GM21381 (cell line): ENCODE measurements around the gene ITK.
A peak's percentile ranks its signal among the peaks of the same experiment; 100 is the strongest.
"Not testable (repeated sequence)": the region's sequence is repeated elsewhere in the genome, so short reads cannot be mapped to it uniquely, and the experiment has no call there.

ENCODE experiments used
- ATAC-seq: cut with Tn5 transposase; IDR thresholded peaks from one replicate; pipeline ENCODE4 v1.9.1; 2021; ENCODE audit warnings: mild to moderate bottlenecking, moderate library complexity; ENCODE audit not compliant: unreplicated experiment

The ITK gene

DNA sequence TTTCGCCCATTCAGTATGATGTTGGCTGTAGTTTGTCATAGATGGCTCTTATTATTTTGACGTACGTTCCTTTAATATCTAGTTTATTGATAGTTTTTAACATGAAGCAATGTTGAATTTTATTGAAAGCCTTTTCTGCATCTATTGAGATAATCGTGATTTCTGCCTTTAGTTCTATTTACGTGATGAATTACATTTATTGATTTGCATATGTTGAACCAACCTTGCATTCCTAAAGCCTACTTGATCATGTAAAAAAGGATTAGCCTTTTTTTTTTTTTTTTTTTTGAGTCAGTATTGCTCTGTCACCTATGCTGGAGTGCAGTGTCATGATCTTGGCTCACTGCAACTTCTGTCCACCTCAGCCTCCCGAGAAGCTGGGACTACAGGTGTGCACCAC, 25.1 kb downstream of the ITK start:
- ATAC-seq = no peak

DNA sequence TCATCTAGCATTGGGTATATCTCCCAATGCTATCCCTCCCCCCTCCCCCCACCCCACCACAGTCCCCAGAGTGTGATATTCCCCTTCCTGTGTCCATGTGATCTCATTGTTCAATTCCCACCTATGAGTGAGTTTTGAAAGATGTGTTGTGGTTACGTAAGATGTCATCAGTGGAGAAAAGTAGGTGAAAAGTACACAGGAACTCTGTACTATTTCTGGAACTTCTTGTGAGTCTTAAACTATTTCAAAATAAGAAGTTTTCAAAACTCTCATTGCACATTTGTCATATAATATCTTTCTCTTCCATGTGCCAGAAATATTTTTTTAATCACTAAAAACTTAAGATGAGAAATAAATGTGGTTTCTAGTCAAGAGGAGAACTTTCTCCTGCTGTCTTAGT, 30.0 kb downstream of the ITK start:
- not testable (repeated sequence) for ATAC-seq

DNA sequence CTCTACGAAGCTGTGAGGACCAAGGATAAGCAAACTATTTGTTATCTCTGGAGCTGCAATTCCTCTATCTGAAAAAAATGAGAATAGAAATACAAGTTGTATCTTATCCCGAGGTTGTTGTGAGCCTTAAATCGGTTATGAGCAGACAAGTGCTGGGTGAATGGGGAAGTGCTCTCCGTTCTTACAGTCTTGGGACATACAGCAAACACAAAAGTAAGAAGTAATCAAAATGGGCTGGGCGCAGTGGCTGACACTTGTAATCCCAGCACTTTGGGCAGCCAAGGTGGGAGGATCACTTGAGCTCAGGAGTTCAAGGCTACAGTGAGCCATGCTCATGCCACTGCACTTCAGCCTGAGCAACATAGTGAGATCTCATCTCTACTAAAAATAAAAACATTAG, 31.7 kb downstream of the ITK start:
- no peak for ATAC-seq

DNA sequence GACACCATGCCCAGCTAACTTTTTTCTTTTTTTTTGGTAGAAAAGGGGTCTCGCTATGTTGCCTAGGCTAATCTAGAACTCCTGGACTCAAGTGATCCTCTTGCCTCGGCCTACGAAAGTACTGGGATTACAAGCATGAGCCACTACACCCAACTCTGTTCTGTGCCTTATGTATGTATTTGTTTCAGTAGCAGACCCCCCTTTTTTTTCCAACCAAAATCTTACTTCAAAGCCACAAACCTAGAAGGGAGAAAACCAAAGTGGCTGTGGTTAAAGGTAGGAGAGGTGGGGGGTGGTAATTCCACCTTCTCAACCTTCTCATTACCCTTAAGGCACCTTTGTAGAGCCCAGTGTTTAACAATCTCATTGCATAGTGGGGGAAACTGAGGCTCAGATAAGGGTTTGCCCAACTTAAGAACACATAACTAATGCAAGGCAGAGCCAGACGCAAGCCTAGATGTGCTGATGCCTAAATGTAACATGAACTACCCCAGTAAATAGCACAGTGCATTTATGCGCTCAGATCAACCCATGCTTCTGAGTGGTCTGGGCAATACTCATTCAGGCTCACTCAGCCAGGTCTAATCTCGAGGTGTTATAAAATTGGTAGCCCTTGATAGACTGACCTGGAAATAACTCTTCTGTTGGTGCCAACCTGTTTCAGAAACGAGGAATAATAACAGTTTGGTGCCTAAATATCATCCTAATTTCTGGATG, 33.0 kb downstream of the ITK start:
- ATAC-seq = no peak

DNA sequence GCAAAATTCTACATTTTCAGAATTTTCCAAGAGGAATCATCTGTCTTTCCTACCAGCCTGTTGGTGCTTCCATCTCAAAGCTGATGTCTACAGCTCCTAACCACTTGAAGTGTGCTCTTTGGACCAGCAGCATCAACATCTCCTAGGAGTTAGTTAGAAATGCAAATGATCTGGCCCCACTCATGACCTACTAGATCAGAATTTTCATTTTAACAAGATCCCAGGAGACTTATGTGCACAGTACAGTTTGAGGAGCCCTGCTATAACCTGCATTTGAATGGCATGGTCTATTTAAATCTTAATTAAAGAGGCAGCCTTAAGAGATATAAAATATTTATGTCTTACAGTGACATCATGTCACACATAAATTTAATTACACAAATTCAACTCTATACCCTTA, 33.8 kb downstream of the ITK start:
- ATAC-seq = no peak

DNA sequence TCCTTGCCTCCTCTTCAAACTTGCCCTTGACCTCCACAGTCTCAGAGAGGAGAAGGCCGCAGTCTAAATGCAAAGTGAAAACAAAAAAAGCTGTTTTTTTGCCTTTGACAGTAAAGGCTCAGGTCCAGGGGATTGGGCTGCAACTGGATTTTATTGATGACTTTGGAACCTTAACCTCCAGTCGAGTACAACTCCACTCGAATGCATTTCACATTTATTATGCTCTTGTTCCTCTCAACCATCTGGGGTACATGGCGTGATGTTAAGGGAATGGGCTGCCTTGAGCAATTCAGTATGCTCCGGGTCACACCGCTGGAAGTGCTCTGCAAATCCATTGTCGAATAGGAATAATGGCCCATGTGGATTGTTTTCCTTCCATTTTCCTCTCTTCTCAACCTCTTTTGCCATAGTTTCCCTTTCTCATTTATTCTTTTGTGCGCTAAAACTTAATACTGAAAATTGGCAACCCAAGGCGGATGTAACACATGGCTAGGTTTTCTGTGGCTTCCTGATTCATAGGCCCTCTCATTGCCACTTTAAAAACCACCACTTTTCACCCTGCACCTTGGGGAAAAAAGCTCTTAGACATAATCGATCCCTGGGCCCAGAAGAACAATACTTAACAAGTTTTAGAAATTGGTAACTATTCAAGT, 34.3 kb downstream of the ITK start:
- ATAC-seq = peak; percentile 32

DNA sequence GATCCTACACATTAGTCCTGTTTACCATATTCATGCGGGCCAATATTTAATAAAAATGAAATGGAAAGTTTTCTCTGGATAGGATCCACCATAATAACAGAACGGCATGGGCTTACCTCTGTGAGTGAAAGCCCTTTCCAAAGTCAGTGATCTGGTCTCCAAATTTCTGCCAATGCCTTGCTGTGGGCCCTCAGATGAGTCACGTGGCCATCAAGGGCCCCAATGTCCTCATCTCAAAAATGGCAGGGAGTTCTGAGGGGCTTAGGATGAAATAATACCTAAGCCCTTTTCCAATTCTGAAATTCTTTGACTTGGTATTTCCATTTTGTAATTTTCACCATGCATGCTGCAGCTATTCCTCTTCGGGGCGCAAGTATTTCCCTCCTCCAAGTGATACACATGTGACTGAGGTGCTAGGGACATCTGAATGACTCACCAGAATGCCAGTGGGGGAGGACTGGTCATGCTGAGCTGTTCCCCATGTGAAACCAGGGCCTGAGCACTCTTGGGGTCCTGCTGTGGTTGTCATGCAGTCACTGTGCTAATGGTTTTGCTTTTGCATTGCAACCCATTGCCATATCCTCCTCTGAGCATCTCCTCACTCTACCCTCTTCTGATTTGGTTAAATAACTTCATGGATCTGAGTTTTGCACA, 35.0 kb downstream of the ITK start:
- peak; percentile 34 for ATAC-seq

DNA sequence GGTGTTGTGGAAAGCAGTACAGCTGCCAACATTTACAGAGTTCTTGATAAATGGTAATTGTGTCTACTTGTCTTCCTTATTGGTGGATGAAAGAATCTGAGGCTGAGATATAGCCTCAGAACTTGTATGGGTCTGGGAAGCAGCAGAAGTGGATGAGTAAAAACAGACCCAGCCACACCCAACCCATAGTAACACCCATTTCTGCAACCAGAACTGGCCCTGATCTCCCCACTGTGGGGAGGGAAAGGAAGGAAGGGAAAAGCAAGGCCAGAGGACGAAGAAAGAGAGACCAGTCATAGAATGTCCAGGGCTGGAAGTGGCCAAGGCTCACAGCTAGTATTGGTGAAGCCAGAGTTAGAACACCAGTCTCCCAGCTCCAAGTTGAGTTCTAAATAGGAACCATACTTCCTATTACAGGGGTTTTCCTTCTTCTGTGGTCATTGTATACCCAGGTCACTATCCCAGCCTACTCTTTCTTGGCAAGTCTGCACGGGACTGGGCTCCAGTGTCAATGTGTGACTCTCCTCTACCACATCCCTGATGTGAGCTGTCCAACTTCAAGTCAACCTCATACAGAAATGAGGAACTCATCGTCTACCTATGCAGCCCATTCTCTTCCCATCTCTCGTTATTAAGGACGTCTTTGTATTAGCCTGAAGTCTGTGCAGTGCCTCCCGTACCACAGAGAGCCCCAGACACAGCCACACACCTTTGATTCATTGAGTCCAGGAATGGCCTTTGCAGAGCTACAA, 35.9 kb downstream of the ITK start:
- no peak for ATAC-seq

DNA sequence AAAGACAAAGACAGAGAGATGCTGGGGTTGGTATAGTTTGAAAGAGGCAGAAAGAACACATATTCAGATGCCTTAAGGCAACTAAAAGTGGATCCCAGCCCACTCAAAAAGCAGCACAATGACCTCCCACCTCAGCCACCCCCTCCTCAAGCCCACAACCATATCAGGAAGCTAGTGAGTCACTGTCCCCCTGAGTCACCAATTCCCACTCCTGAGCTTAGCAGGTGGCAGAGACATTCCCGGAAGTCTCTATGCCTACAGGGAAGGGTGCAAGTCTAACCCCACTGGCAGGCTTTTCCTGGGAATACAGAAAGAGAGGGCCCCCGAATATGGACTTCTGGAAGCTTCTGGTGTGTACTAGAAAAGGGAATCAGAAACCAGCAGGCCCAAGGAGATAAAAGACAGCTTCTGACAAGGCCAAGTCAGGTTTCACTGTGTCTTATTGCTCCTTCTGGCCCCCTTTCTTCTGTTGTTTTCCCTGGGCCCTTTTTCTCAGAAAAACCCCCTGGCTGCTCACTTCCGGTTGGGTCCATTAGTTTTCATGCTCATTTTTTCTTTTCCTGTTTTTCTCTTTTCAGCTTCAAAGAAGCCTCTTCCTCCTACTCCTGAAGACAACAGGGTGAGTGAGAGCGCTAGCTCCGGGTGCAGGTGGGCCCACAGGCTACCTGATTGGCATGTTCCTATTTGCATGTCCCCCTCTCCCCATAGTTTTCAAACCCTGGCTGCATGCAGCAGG, 36.8 kb downstream of the ITK start:
- ATAC-seq = no peak

DNA sequence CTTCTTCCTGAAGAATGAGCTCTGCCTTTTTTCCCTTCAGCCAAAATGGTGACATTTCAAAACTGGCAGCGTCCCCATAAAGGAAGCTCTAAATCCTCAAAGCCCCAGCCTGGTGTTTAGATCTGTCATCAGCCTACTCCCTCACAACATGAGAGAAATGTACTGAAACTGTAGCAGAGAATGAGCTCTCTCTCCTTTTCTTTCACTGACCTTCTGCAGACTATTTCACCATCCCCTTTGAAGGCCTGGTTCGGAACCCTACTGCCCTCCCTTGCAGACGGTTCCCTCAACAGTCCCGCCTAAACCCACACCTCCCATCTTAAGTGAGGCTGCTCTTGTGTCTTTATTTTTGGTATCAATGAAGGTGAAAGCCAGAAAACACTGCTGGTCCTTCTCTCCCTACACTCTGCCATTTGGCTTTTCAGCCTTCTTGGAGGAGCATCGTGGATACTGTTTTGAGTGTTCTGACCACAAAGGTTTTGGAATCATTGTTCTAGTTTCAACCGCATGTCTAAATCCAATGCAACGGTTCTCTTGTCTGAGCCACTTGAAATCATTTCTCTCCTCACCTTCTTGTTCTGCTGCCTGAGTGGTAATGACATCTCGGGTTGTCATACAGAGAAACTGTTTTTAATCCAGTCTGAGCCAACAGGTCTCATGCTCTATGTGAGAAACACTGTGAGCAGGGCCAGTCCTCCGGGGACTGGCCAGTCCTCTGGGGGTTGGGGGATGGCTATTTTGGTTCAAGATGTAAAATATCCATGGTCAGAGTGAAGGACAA, 39.0 kb downstream of the ITK start:
- ATAC-seq = peak; percentile 40

DNA sequence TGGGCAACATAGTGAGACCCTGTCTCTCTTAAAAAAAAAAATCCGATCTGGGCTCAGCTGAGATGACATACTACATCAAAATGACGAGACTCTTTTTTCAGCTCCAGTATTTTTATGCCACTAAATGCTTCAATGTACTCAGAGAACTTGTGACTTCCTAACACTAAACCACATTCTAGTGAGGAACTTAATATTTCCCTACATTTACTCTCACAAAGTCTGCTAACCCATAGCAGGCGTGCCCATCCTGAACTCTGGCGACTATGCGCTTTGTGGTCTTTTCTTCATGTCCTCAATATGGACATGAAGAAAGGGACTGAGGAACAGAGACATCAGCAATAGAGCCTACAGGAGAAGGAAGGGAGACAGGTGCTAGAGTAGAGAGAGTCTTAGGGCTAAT, 41.3 kb downstream of the ITK start:
- ATAC-seq = no peak

DNA sequence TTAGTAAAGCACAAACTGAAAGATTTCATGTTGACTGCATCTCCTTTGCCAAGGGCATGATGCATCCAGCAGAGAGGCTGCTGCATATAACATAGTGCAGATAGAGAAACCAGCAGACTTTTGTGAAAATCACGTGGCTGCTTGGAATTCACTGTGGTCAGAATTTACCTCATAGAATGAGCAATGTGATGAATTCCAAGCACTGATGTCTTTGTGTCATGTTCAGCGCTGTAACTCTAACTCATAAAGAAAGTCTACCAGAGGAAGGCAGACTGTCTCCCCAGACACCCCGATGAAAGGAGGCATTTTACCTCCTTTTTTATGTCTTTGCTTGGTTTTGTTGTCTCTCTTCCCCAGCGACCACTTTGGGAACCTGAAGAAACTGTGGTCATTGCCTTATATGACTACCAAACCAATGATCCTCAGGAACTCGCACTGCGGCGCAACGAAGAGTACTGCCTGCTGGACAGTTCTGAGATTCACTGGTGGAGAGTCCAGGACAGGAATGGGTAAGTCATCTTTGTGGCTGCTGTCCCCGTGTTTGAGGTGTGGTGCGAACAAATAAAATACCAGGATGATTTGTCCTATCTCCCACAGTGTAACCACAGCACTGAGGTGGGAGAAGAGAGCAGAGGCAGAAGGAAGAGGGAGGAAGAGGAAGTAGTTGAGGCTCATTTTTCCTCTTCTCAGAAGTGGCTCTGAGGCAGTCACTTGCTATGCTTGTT, 42.0 kb downstream of the ITK start:
- no peak for ATAC-seq

DNA sequence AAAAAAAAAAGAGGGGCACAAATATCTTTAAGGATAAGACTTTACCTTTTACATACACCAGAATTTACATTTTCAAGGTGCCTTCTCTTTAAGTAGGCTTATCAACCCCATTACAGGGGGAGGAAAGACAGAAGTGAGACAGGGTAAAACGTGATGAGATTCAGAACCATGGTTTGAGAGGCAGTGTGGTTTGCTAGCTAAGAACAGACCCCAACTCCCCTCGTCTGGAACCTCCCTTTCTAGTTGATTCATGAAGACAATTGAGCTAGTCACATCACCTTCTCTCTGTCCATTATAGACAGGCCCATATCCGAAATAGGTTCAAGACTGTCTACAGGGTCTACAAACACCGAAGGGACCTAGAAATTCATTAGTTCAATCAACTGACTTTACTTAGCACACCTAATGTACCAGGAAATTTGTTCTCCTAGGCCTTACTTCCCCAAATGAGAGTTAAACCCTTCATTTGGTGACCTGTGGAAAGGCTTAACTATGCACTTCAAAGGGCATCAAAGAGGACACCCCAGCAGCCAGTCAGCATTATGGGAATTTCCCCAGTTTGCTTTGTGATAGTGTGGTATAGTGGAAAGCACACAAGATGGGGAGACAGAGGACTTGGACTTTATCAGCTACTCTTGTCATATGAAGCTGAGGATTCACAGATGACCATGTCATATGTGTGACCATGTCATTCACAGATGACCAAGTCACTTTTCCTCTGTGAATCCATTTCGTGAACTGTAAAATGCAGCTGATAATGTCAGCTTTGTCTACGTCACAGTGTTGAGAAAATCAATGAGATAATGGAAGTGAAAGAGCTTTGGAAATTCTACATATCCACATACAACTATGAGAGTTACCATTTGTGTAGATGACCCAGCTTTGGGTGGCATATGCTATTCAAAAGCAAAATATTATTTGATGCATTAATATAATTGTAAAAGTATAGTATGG, 45.1 kb downstream of the ITK start:
- ATAC-seq = no peak

DNA sequence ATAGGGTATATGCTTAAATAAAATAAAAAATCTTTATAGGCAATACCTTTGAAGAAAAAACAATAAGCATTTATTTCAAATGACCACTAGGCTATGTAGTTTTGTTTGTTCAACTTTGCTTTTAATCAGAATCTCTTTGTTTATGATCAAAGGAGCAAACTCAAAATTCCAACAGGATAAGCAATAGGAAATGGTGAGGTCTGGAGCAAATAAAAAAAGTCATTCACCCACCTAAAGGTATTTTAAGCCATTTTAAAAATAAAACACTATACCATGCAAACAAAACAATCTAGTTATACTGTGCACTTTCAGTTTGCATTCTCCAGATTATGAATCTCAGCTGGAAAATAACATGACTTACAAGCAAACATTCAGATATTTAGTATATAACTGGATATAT, 50.0 kb downstream of the ITK start:
- ATAC-seq = no peak

DNA sequence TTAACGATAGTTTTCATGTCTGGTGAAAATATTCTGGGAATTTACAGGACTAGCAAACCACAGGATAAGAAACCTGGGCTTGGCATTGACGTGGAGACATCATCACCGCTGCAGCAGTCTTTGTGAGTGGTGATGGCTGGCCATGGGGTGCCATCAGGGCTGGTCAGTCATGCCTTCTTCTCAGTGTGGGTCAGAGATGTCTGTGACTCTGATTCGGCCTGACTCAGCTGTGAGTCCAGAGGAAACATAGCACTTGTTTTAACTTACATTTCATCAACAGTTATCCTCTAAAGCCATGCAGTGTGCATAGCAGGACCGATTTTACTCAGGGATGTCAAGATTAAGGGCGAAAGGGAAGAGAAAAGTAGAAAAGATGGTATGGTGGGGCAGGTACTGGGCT, 52.1 kb downstream of the ITK start:
- no peak for ATAC-seq

DNA sequence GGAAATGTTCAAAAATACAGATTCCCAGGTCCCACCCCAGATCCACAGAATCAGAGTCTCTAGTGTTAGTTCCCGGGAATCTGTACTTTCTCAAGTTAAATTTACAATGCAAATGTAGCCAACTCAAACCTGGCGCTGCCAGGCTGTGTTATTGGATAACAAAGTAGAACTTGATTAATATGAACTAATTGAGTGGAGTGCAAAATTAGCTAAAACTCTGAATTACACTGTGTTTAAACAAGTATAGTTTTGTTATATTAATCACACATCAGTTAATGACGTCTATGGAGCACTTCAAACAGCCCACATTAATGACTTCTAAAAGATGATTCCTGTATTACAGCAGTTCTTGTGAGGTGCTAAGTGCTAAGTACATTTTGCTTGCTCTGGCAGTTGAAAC, 52.9 kb downstream of the ITK start:
- ATAC-seq = no peak

DNA sequence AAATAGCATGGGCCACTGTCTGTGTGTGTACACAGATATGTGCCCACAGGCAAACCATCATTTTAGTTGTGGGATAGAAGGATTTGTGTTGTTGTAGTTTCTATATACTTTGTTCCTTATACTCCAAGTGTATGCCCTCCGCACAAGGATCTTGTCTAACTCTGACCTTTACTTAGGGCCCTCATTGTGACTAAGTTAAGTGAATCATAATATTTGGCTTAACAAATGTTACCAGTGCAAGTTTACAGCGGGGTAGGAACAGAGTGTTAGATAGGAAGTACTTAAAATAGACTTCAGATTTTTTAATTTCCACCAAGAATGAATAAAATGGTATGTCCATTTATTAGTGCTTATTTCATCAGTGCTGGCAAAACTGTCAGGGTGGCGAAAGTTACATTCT, 55.8 kb downstream of the ITK start:
- no peak for ATAC-seq

DNA sequence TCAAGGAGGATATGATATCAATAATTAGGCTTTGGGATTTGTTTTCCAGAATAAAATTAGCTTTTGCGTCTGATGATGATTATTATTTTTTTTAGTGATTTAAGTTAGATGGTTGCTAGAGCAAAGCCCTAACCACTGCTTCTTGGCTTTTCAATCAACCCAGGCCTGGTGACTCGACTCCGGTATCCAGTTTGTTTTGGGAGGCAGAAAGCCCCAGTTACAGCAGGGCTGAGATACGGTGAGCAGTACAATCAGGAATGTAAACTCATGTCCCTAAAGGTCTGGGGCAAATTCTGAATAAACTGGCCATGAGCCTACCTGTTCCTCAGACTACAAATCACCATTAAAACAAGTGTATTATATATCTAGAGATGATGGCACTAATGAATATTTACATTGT, 60.8 kb downstream of the ITK start:
- no peak for ATAC-seq
